HL-60 (cell line): ENCODE results near the gene KRTAP4-11.

Source experiments
- DNase-seq, 2 experiments: peaks; one replicate each; pipeline ENCODE4 v3.0.0-alpha.2; 2010 to 2020; ENCODE audit warnings: low read depth in 1 of 2, low spot score in 1 of 2
- H3K27ac ChIP-seq: fragments of 250-450 bp; sonication (Bioruptor Pico); replicated peaks from 2 replicates; pipeline ENCODE4 v1.5.1; 2020; ENCODE audit warnings: mild to moderate bottlenecking, moderate library complexity
- H3K27me3 ChIP-seq: fragments of 250-450 bp; sonication (Bioruptor Pico); 2 replicates; pipeline ENCODE4 v1.5.1; 2021; ENCODE audit warnings: mild to moderate bottlenecking, moderate library complexity; ENCODE audit not compliant: insufficient read depth, poor library complexity, severe bottlenecking
- H3K4me3 ChIP-seq: replicated peaks from 2 replicates; pipeline ENCODE4 v1.5.1; 2011; ENCODE audit warnings: mild to moderate bottlenecking, control low read depth, low read length; ENCODE audit not compliant: insufficient read depth
- CTCF ChIP-seq: IDR thresholded peaks from one replicate; pipeline ENCODE4 v1.5.1; 2011; ENCODE audit warnings: low read length, control low read depth, inconsistent platforms; ENCODE audit not compliant: insufficient read depth
- GABPA ChIP-seq: IDR thresholded peaks from 2 replicates; pipeline ENCODE4 v1.6.1; 2012; ENCODE audit warnings: low read depth
- POLR2AphosphoS5 ChIP-seq: IDR thresholded peaks from 2 replicates; pipeline ENCODE4 v1.6.1; 2012; ENCODE audit warnings: low read depth
- REST ChIP-seq: IDR thresholded peaks from 2 replicates; pipeline ENCODE4 v1.6.1; 2012; ENCODE audit warnings: low read depth; ENCODE audit not compliant: insufficient replicate concordance
- SPI1 ChIP-seq: IDR thresholded peaks from 2 replicates; pipeline ENCODE4 v1.6.1; 2012; ENCODE audit warnings: low read depth, mild to moderate bottlenecking, borderline replicate concordance

Gene KRTAP4-11

GRCh38 chr17:41153856-41154255 is 35.7 kb upstream of the KRTAP4-11 start:
- no peak for DNase-seq
- Histone ChIP-seq H3K4me3 (no peak overlapping the region), H3K27me3 (peaks cover 2% of the 10 kb centered on the region), H3K27ac (no peak overlapping the region)
- no peak for TF ChIP-seq CTCF
- TF ChIP-seq POLR2AphosphoS5 = no peak
- no peak for TF ChIP-seq GABPA
- no peak for TF ChIP-seq REST
- TF ChIP-seq SPI1 = no peak

- no peak for DNase-seq
- Histone ChIP-seq H3K27ac (no peak overlapping the region), H3K27me3 (peaks cover 2% of the 10 kb centered on the region), H3K4me3 (no peak overlapping the region)
- TF ChIP-seq SPI1 (no peak), REST (no peak), POLR2AphosphoS5 (no peak), GABPA (no peak), CTCF (no peak)
Measured at GRCh38 chr17:41151525-41151924, 33.4 kb upstream of the KRTAP4-11 start.

- no peak for DNase-seq
- H3K27ac ChIP-seq = no peak overlapping the region
- TF ChIP-seq SPI1 = no peak
- TF ChIP-seq POLR2AphosphoS5 = no peak
- TF ChIP-seq GABPA = no peak
- TF ChIP-seq REST = no peak
- no peak for TF ChIP-seq CTCF
- peaks cover 2% of the 10 kb centered on the region for H3K27me3 ChIP-seq
- no peak overlapping the region for H3K4me3 ChIP-seq
Measured at GRCh38 chr17:41150026-41150425, 31.9 kb upstream of the KRTAP4-11 start.
